Measurements from ENCODE around the gene PCDHGA2. TPM values are rescaled to one million over a fixed set of nuclear protein-coding genes. Genes with fewer than 3 reads are reported as not detected.
"Not testable (repeated sequence)": the region's sequence is repeated elsewhere in the genome, so short reads cannot be mapped to it uniquely, and the experiment has no call there.

Gene PCDHGA2
- polyA plus RNA-seq, 1 experiment, result 6.3 TPM

GRCh38 chr5:141373673-141374317 is 35.2 kb downstream of the PCDHGA2 start, which contains the start of gene PCDHGA6:
PCDHGA6 (plus strand) TSS chr5:141373891; CDS start chr5:141374084, 193 bp downstream.
- Histone ChIP-seq H3K4me3 (ENCODE audit: low read depth, low read length) (peak within 1 kb of the TSS; percentile 37), H3K27me3 (ENCODE audit: control insufficient read depth, insufficient read depth, low read length) (peaks cover 4% of the 10 kb centered on the region), H3K9me3 (ENCODE audit: control insufficient read depth, insufficient read depth, low read length) (peaks cover 71% of the 10 kb centered on the region), H3K27ac (ENCODE audit: low read depth, low read length) (no peak within 1 kb of the TSS)
- DNase-seq (ENCODE audit: low read depth, low spot score), result no peak
- CTCF ChIA-PET, result interaction anchor here (0.6 to 2.8 kb wide), 11 partner anchors 17 to 194 kb away, joined by 3 to 22 read pairs (median 4); partner anchors contain the start of genes PCDHGA12 and PCDHGB7
- TF ChIP-seq CTCF (IDR thresholded peaks at IDR 0.05; ENCODE audit: low read depth, low read length), result peak; percentile 54
- POLR2A ChIA-PET, result no interaction called here

DNA sequence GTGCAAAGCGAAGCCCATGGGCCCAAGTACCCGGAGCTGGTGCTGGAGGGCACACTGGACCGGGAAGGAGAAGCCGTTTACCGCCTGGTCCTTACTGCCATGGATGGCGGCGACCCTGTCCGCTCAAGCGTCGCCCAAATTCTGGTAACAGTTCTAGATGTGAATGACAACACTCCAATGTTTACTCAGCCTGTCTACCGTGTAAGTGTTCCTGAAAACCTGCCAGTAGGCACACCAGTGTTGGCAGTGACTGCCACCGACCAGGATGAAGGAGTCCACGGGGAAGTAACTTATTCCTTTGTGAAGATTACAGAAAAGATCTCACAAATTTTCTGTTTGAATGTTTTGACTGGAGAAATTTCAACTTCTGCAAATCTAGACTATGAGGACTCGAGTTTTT is 36.1 kb downstream of the PCDHGA2 start:
- H3K27me3 ChIP-seq (ENCODE audit: control insufficient read depth, insufficient read depth, low read length), result peaks cover 4% of the 10 kb centered on the region
- ChIA-PET POLR2A (no interaction called here), CTCF (interaction anchor here (0.6 to 2.8 kb wide), 9 partner anchors 16 to 193 kb away, joined by 3 to 22 read pairs (median 4); partner anchors contain the start of gene PCDHGA12)
- H3K9me3 ChIP-seq (ENCODE audit: control insufficient read depth, insufficient read depth, low read length), result peaks cover 71% of the 10 kb centered on the region
- DNase-seq (ENCODE audit: low read depth, low spot score), result no peak
- no peak for TF ChIP-seq CTCF (IDR thresholded peaks at IDR 0.05; ENCODE audit: low read depth, low read length)
- no peak overlapping the region for H3K27ac ChIP-seq (ENCODE audit: low read depth, low read length)
- H3K4me3 ChIP-seq (ENCODE audit: low read depth, low read length), result no peak overlapping the region

DNA sequence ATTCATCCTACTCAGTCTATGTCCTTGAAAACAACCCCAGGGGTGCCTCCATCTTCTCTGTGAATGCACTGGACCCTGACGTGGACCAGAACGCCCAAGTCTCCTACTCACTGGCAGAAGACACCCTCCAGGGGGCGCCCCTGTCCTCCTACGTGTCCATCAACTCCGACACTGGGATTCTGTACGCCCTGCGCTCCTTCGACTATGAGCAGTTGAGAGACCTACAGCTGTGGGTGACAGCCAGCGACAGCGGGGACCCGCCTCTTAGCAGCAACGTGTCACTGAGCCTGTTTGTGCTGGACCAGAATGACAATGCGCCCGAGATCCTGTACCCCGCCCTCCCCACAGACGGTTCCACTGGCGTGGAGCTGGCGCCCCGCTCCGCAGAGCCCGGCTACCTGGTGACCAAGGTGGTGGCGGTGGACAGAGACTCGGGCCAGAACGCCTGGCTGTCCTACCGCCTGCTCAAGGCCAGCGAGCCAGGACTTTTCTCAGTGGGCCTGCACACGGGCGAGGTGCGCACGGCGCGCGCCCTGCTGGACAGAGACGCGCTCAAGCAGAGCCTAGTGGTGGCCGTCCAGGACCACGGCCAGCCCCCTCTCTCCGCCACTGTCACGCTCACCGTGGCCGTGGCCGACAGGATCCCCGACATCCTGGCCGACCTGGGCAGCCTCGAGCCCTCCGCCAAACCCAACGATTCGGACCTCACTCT is 37.0 kb downstream of the PCDHGA2 start:
- CTCF ChIA-PET, result interaction anchor here (1.0 to 2.8 kb wide), 3 partner anchors 15 to 193 kb away, joined by 3 to 22 read pairs (median 4); no protein-coding TSS in a partner anchor
- peaks cover 67% of the 10 kb centered on the region for H3K9me3 ChIP-seq (ENCODE audit: control insufficient read depth, insufficient read depth, low read length)
- H3K4me3 ChIP-seq (ENCODE audit: low read depth, low read length); POLR2A ChIA-PET; H3K27ac ChIP-seq (ENCODE audit: low read depth, low read length); H3K27me3 ChIP-seq (ENCODE audit: control insufficient read depth, insufficient read depth, low read length); DNase-seq (ENCODE audit: low read depth, low spot score): not testable (repeated sequence)

DNA sequence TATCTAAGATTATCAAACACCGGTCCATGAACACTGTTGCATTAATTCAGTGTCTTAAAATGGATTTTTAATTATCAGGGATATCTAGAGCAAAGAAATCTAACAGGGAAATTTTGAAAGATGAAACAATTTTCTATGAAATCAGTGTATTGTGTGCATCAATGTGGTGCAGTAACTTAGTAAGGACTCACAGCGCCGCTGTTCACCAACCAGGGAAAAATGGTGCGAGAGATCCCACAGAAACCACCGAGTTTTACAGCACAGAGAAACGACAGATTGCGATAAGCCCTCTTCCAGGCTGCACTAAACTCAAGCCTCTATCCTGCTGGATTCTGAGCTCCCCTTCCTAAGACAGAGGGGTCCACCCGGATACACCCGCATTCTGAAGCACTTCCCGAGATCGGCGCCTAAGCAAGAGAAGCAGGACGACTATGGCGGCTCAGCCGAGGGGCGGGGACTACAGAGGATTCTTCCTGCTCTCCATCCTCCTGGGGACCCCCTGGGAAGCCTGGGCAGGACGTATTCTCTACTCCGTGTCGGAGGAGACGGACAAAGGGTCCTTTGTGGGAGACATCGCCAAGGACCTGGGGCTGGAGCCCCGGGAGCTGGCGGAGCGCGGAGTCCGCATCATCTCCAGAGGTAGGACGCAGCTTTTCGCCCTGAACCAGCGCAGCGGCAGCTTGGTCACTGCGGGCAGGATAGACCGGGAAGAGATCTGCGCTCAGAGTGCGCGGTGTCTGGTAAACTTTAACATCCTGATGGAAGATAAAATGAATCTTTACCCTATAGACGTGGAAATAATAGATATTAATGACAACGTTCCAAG is 44.1 kb downstream of the PCDHGA2 start, which contains the start of gene PCDHGA7:
PCDHGA7 (plus strand) TSS at position 274 of the 826 bp plus-strand sequence; CDS start at position 432, 158 bp downstream.
- TF ChIP-seq CTCF (IDR thresholded peaks at IDR 0.05; ENCODE audit: low read depth, low read length), result peak; percentile 43
- H3K4me3 ChIP-seq (ENCODE audit: low read depth, low read length), result peak within 1 kb of the TSS; percentile 58
- no peak for DNase-seq (ENCODE audit: low read depth, low spot score)
- no peak within 1 kb of the TSS for H3K27ac ChIP-seq (ENCODE audit: low read depth, low read length)
- H3K27me3 ChIP-seq (ENCODE audit: control insufficient read depth, insufficient read depth, low read length), result peaks cover 6% of the 10 kb centered on the region
- ChIA-PET CTCF (interaction anchor here (0.7 to 3.5 kb wide), 12 partner anchors 9 to 185 kb away, joined by 3 to 22 read pairs (median 4); partner anchors contain the start of genes PCDHGA1, PCDHGA10, PCDHGB1 and PCDHGB3), POLR2A (no interaction called here)
- peaks cover 42% of the 10 kb centered on the region for H3K9me3 ChIP-seq (ENCODE audit: control insufficient read depth, insufficient read depth, low read length)

DNA sequence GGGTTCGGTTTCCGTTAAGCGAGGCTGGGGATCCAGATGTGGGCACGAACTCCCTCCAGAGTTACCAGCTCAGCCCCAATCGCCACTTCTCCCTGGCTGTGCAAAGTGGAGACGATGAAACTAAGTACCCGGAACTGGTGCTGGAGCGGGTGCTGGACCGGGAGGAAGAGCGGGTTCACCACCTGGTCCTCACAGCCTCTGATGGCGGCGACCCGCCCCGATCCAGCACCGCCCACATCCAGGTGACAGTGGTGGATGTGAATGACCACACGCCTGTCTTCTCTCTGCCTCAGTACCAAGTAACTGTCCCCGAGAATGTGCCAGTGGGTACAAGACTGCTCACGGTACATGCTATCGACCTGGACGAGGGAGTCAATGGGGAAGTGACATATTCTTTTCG is 44.8 kb downstream of the PCDHGA2 start:
- Histone ChIP-seq H3K9me3 (ENCODE audit: control insufficient read depth, insufficient read depth, low read length) (peaks cover 43% of the 10 kb centered on the region), H3K4me3 (ENCODE audit: low read depth, low read length) (peak overlapping the region; percentile 58; the same call in 1 of the 2 replicates), H3K27me3 (ENCODE audit: control insufficient read depth, insufficient read depth, low read length) (peaks cover 6% of the 10 kb centered on the region), H3K27ac (ENCODE audit: low read depth, low read length) (no peak overlapping the region)
- DNase-seq (ENCODE audit: low read depth, low spot score), result no peak
- CTCF ChIA-PET, result interaction anchor here (0.8 to 3.5 kb wide), 8 partner anchors 13 to 184 kb away, joined by 3 to 22 read pairs (median 4); partner anchors contain the start of genes PCDHGA10, PCDHGB1 and PCDHGB3
- POLR2A ChIA-PET, result no interaction called here
- no peak for TF ChIP-seq CTCF (IDR thresholded peaks at IDR 0.05; ENCODE audit: low read depth, low read length)
